GM18870 (cell line): Measurements from ENCODE around the gene MSH5.
A peak's percentile ranks its signal among the peaks of the same experiment; 100 is the strongest.
"Not testable (repeated sequence)": the region's sequence is repeated elsewhere in the genome, so short reads cannot be mapped to it uniquely, and the experiment has no call there.

ENCODE experiments used
- ATAC-seq: cut with Tn5 transposase; IDR thresholded peaks from one replicate; pipeline ENCODE4 v1.9.1; 2021; ENCODE audit warnings: moderate library complexity; ENCODE audit not compliant: unreplicated experiment

Gene MSH5

GRCh38 chr6:31739639-31740396 lies at the start of gene MSH5:
TSS of gene MSH5 (plus strand) at chr6:31740005. CDS start at chr6:31740467, 462 bp downstream.
- ATAC-seq, result peak; percentile 67

GRCh38 chr6:31690231-31691077 lies 49.4 kb upstream of the MSH5 start:
- no peak for ATAC-seq

DNA sequence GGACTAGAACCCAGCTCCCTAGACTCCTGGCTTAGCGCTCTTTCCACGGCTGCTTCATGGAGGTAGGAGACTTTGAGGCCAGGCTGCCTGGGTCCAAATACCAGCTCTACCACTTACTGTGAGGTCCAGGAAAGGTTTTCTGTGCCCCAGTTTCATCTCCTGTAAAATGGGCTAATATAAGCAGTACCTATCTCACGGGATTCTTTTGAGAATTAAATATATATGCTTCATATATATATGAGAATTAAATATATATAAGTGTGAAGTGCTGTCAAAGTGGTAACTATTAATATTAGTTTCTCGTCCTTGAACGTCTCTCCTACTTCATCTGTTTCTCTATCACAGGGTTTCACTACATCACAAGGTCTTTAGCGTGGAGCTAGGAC lies 48.7 kb upstream of the MSH5 start:
- no peak for ATAC-seq

GRCh38 chr6:31691564-31692108 lies 48.2 kb upstream of the MSH5 start:
- no peak for ATAC-seq

DNA sequence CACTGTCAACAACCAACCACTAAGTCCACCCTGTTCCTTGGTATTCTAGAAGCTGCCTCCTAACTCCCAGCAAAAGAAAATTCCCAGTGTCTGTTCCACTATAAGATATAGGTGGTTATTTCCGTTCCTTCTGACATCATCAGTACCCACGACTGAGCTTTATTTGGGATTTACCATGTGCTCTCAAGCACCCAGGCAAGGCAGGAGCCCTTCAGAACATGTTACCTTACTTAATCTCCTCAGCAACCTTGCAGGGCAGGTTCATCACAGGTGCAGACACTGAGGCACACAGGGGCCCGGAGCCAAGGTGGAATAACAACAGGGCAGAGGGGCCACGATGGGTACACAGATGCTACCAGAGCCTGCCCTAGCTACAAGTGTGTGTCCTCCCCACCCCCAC lies 47.5 kb upstream of the MSH5 start:
- ATAC-seq, result no peak

GRCh38 chr6:31692886-31693285 lies 46.9 kb upstream of the MSH5 start:
- no peak for ATAC-seq

GRCh38 chr6:31693535-31693934 lies 46.3 kb upstream of the MSH5 start:
- ATAC-seq, result no peak

DNA sequence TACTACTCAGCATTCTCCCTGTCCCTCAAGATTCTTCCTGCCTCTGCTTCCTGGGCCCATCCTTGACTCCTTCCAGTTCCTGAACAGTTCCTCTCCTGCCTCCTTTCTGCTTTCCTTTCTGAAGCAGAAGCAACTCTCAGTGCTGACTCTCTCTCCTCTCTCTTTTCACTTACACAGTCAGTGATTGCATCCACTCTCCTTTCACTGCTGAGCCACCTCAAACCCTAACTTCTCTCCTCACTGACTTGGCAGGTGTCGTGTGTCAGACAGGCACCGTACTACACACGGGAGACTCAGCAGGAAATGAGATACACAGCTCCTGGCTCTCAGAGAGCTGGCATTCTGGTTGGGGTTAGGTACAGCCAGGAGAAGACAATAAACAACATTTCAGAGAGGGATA lies 42.2 kb upstream of the MSH5 start:
- ATAC-seq, result no peak

DNA sequence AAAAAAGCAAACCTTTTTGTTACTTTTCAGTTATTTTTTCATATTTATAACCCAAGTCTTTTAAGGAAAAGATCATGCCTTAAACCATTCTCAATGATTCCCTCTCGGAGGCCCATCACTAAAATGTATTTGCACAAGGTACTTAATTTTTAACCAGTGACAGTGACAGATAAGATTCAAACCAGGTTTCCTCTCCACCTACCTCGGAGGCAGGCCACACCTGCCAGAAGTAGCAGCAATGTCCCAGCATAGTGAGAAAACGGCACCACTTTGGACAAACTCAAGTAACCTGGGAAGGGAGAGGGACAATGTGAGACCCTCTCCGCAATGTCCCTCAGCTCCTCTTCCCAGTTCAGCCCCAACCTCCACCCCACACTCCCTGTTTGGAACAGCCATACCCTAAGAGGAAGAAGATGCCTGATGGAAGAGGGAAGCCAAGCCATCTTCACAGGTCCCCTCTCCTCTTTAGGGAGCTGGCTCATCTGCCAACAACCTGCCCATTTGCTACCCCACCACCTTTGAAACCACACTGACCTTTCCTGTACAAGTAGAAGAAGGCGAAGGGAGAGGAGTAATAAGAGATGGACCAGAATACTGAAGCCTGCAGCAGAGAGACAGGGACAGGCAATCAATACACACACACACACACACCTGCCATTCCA lies 38.9 kb upstream of the MSH5 start:
- ATAC-seq, result no peak

- no peak for ATAC-seq
Observed at GRCh38 chr6:31701666-31702404, 38.0 kb upstream of the MSH5 start.

- ATAC-seq, result no peak
Observed at GRCh38 chr6:31702405-31702818, 37.4 kb upstream of the MSH5 start.

GRCh38 chr6:31702819-31703716 lies 36.7 kb upstream of the MSH5 start, which contains the start of gene ABHD16A:
TSS of gene ABHD16A (minus strand) at chr6:31703324. CDS start at chr6:31703281, 43 bp downstream.
- peak; percentile 64 for ATAC-seq

GRCh38 chr6:31705931-31706330 lies 33.9 kb upstream of the MSH5 start:
- no peak for ATAC-seq

DNA sequence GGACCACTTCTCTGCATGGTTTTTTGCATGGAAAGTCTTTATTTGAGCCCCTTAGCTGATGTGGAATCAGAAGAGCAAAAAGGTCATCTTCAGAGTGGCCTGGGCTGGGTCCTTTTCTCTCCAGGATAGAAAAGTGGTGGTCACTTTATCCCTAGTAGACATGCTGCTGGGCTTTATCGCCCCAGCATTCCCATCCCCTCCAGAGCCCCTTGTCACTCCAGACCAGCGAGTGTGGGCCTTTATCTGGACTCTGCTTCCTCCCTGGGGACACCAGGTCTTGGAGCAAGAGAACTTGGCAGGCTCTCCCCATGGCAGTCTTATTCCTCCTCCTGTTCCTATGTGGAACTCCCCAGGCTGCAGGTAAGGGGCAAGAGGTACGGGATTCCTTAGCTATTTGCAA lies 33.2 kb upstream of the MSH5 start, which contains the start of gene LY6G6F:
Gene LY6G6F (plus strand): TSS at position 268 of the 400 bp plus-strand sequence. CDS start 41 bp downstream, at position 309.
- no peak for ATAC-seq

DNA sequence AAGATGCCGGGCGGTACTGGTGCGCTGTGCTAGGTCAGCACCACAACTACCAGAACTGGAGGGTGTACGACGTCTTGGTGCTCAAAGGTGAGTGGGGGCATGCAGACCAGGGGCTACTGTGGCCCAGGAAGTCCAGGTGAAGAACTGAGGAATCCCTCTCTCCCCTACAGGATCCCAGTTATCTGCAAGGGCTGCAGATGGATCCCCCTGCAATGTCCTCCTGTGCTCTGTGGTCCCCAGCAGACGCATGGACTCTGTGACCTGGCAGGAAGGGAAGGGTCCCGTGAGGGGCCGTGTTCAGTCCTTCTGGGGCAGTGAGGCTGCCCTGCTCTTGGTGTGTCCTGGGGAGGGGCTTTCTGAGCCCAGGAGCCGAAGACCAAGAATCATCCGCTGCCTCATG lies 32.1 kb upstream of the MSH5 start:
- no peak for ATAC-seq

DNA sequence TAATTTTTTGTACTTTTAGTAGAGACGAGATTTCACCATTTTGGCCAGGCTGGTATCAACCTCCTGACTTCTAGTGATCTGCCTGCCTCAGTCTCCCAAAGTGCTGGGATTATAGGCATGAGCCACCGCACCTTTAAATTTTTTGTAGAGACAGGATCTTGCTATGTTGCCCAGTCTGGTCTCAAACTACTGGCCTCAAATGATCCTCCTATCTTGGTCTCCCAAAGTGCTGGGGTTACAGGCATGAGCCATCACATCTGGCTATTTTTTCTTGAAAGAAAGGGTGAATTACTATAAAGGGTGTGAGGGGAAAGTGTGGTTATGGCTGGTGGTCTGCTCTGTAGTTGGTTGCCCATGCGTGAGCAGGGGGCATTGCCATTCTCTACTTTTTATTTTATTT lies 31.6 kb upstream of the MSH5 start:
- ATAC-seq, result no peak

DNA sequence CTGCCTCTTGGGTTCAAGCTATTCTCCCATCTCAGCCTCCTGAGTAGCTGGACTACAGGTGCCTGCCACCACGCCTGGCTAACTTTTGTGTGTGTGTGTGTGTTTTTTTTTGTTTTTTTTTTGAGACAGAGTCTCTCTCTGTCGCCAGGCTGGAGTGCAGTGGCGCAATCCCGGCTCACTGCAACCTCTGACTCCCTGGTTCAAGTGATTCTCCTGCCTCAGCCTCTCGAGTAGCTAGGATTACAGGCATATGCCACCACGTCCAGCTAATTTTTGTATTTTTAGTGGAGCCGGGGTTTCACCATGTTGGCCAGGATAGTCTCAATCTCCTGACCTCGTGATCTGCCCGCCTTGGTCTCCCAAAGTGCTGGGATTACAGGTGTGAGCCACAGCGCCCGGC lies 30.6 kb upstream of the MSH5 start:
- not testable (repeated sequence) for ATAC-seq

DNA sequence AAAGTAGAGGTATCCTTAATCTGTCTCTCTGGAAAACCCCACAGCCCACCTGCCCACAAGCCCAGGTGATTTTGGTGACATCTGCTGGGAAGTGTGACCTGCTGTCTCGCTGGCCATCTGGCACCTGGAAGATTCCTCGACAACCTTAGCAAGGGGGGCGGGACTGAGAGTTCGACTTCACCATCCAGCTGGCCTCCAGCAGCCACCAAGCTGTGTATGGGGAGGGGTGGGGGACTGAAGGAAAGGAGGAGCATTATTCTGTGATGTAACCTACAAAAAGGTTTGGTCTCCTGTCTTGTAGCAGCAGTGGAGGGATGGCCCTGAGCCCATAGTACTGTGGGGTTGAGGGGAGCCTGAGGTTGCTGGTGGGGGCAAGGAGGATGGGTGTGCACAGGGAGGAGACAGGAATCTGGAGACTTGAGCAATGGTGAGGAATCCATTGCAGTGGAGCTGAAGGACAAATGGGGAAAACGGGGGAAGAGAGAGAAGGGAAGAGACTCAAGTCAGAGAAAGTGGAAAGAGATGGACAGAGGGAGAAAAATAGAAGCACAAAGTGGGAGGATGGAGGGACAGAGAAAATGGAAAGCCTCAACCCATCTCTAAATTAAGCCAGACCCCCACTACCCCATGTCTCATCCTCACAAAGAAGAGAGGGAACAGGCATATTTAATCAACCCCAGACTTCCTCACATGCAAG lies 29.1 kb upstream of the MSH5 start:
- ATAC-seq, result no peak

DNA sequence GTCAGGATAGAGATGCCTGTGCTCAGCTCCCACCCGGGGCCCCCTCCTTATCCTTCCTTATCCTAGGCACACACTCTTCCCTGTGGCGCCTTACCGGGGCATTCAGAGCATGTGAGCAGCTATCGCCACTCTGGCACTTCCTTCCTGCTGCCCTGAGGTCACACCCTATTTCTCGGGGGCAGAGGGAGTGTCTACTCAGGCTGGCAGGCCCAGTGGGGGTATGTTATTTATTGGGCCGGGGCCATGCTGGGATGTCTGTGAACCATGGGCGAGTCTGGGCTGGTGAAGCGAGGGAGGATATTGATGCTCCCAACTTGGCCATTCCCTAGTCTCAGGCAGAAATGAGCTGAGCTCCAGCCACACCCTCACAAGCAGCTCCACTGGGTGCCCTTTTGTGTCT lies 28.6 kb upstream of the MSH5 start:
- no peak for ATAC-seq
